Fibroblast of lung (primary cell): ENCODE measurements around the gene GDI2. TPM values are rescaled to one million over a fixed set of nuclear protein-coding genes. Genes with fewer than 3 reads are reported as not detected.

ENCODE experiments used
- DNase-seq, 2 donors: peaks; one replicate each; pipeline versions ENCODE4 v3.0.0 to v3.0.0-alpha.2; 2010; ENCODE audit warnings: low read depth in 2 of 2
- H2AFZ ChIP-seq: 2 replicates; pipeline ENCODE4 v1.5.1; 2012; ENCODE audit warnings: low read length, control low read depth, inconsistent platforms
- H3K27ac ChIP-seq: 2 replicates; pipeline ENCODE4 v1.5.1; 2011; ENCODE audit warnings: low read length, control low read depth; ENCODE audit not compliant: insufficient read depth
- H3K27me3 ChIP-seq: 2 replicates; pipeline ENCODE4 v1.5.1; 2011; ENCODE audit warnings: mild to moderate bottlenecking, low read length; ENCODE audit not compliant: control insufficient read depth, insufficient read depth
- H3K36me3 ChIP-seq: 2 replicates; pipeline ENCODE4 v1.5.1; 2011; ENCODE audit warnings: low read length; ENCODE audit not compliant: control insufficient read depth, insufficient read depth
- H3K4me1 ChIP-seq: 2 replicates; pipeline ENCODE4 v1.5.1; 2011; ENCODE audit warnings: low read length; ENCODE audit not compliant: control insufficient read depth, insufficient read depth; ENCODE audit errors: extremely low read depth
- H3K4me2 ChIP-seq: 2 replicates; pipeline ENCODE4 v1.5.1; 2011; ENCODE audit warnings: low read length, control low read depth; ENCODE audit not compliant: insufficient read depth; ENCODE audit errors: extremely low read depth
- H3K4me3 ChIP-seq, 4 experiments: fragments of 200-600 bp in 1 of 4; sonication (generic) in 1 of 4; replicated peaks in 1 of 4; 2 replicates each; pipeline ENCODE4 v1.5.1; 2011 to 2016; ENCODE audit warnings: low read length in 4 of 4, low read depth in 3 of 4, mild to moderate bottlenecking in 3 of 4, control low read depth in 2 of 4, inconsistent platforms in 1 of 4, mixed read lengths in 1 of 4; ENCODE audit not compliant: insufficient read depth in 1 of 4; ENCODE audit errors: control extremely low read depth in 1 of 4
- H3K79me2 ChIP-seq: 2 replicates; pipeline ENCODE4 v1.5.1; 2012; ENCODE audit warnings: mild to moderate bottlenecking, low read length, inconsistent platforms; ENCODE audit not compliant: control insufficient read depth, insufficient read depth
- H3K9ac ChIP-seq: 2 replicates; pipeline ENCODE4 v1.5.1; 2011; ENCODE audit warnings: mild to moderate bottlenecking, low read length, control low read depth; ENCODE audit not compliant: insufficient read depth
- H3K9me3 ChIP-seq: 2 replicates; pipeline ENCODE4 v1.5.1; 2012; ENCODE audit warnings: low read depth, low read length; ENCODE audit not compliant: control insufficient read depth, insufficient read depth
- H4K20me1 ChIP-seq: 2 replicates; pipeline ENCODE4 v1.5.1; 2011; ENCODE audit warnings: low read length; ENCODE audit not compliant: control insufficient read depth, insufficient read depth; ENCODE audit errors: extremely low read depth
- EZH2 ChIP-seq: IDR thresholded peaks from 2 replicates; pipeline ENCODE4 v1.5.1; 2012; ENCODE audit warnings: low read length, control low read depth, mild to moderate bottlenecking; ENCODE audit errors: missing control alignments
- polyA plus RNA-seq, 2 donors: library from polyadenylated mRNA; depleted of rRNA in 1 of 2; stranded (reverse) in 1 of 2; unstranded in 1 of 2; fragments of >200 nt; gene quantifications; 2 replicates each; pipeline ENCODE4 v1.2.1, GENCODE V29; 2011 to 2012; ENCODE audit warnings: missing spikeins in 1 of 2
- total RNA-seq: library from RNA; depleted of rRNA; stranded (reverse); fragments of >200 nt; gene quantifications from 2 replicates; pipeline ENCODE4 v1.2.1, GENCODE V29; 2014
- TF ChIP-seq, protein P1 (sequence below), 2 donors: IDR thresholded peaks in 1 of 2; conservative IDR thresholded peaks in 1 of 2; 1 replicate in 1 of 2; 2 replicates in 1 of 2; pipeline ENCODE4 v1.5.1; 2011 to 2012; ENCODE audit warnings: low read length in 2 of 2, control low read depth in 1 of 2, inconsistent platforms in 1 of 2, low read depth in 1 of 2, mild to moderate bottlenecking in 1 of 2

The GDI2 gene
- total and polyA plus RNA-seq, 2 donors (not counting 1 experiment from before 2014, with no cell fraction given): 287 to 483 TPM

DNA sequence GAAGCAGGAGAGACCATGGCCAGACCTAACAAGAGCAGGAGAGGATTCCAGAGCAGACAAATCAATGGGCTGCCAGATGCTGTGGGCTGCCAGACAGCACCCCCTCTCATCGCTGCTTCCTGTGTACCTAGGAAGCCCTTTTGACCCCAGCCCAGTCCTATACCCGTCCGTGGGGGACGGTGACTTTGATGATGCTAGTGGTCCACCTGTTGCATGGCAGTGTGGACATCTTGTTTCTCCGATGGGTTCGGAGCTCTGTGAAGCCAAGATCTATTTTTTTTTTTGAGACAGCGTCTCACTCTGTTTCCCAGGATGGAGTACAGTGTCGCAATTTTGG is 18.2 kb upstream of the GDI2 start:
- no peak overlapping the region for H3K9ac ChIP-seq
- no peak overlapping the region for H3K4me3 ChIP-seq
- no peaks in the 10 kb centered on the region for H3K9me3 ChIP-seq
- H4K20me1 ChIP-seq: no peaks in the 10 kb centered on the region
- H3K4me2 ChIP-seq: no peak overlapping the region
- no peak overlapping the region for H3K27ac ChIP-seq
- TF ChIP-seq, protein P1, sequence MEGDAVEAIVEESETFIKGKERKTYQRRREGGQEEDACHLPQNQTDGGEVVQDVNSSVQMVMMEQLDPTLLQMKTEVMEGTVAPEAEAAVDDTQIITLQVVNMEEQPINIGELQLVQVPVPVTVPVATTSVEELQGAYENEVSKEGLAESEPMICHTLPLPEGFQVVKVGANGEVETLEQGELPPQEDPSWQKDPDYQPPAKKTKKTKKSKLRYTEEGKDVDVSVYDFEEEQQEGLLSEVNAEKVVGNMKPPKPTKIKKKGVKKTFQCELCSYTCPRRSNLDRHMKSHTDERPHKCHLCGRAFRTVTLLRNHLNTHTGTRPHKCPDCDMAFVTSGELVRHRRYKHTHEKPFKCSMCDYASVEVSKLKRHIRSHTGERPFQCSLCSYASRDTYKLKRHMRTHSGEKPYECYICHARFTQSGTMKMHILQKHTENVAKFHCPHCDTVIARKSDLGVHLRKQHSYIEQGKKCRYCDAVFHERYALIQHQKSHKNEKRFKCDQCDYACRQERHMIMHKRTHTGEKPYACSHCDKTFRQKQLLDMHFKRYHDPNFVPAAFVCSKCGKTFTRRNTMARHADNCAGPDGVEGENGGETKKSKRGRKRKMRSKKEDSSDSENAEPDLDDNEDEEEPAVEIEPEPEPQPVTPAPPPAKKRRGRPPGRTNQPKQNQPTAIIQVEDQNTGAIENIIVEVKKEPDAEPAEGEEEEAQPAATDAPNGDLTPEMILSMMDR (conservative IDR thresholded peaks at IDR 0.05 in 1 of 2, IDR thresholded peaks at IDR 0.05 in 1 of 2; ENCODE audit: low read depth in 1 of 2, low read length in 2 of 2): no peak
- no peak for TF ChIP-seq EZH2
- H3K79me2 ChIP-seq: no peaks in the 10 kb centered on the region
- no peaks in the 10 kb centered on the region for H3K36me3 ChIP-seq
- H2AFZ ChIP-seq: no peak overlapping the region
- no peak for DNase-seq
- no peaks in the 10 kb centered on the region for H3K27me3 ChIP-seq
- H3K4me1 ChIP-seq: no peaks in the 10 kb centered on the region

DNA sequence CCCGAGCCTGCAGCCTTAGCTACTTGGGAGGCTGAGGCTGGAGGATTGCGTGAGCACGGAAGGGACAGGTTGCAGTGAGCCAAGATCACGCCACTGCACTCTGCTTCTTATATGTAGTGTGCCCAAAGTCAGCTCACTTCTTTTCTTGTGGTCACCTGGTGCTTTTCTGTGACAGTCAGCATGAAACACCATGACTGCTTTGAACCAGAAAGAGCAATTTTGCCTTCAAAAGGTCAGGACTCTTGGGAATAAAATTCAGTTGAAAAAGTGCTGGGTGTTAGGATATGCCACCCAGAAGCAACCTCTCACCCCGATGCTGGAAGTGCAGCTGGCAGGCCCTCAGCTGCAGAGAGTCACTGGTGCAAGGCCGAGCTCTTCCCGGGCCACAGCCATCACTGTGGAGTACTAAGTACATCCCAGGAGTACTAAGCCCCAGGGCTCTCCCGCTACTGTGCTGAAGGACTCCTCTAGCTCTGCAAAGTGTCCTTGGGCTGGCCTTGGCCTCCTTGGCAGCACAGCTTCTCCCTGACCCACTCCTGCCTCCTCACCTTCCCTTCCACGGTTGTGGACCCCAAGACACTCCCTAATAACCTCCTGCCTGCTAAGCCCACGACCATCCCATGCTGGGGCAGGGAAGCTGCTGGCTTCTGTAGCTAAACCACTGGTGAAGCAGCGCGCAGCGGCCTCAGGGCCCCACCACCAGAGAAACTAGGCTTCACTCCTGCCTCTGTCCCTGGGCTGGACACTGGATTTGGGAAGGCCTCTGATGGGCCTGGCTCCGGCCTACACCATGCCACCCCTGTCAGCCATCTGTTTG is 17.6 kb upstream of the GDI2 start:
- Histone ChIP-seq H3K36me3 (no peaks in the 10 kb centered on the region), H3K27ac (no peak overlapping the region), H3K79me2 (no peaks in the 10 kb centered on the region), H3K27me3 (no peaks in the 10 kb centered on the region), H3K4me3 (no peak overlapping the region), H3K4me1 (no peaks in the 10 kb centered on the region), H3K9ac (no peak overlapping the region), H3K9me3 (no peaks in the 10 kb centered on the region), H4K20me1 (no peaks in the 10 kb centered on the region), H2AFZ (no peak overlapping the region), H3K4me2 (no peak overlapping the region)
- no peak for TF ChIP-seq EZH2
- TF ChIP-seq, protein P1 (conservative IDR thresholded peaks at IDR 0.05 in 1 of 2, IDR thresholded peaks at IDR 0.05 in 1 of 2; ENCODE audit: low read depth in 1 of 2, low read length in 2 of 2): no peak
- DNase-seq: no peak

DNA sequence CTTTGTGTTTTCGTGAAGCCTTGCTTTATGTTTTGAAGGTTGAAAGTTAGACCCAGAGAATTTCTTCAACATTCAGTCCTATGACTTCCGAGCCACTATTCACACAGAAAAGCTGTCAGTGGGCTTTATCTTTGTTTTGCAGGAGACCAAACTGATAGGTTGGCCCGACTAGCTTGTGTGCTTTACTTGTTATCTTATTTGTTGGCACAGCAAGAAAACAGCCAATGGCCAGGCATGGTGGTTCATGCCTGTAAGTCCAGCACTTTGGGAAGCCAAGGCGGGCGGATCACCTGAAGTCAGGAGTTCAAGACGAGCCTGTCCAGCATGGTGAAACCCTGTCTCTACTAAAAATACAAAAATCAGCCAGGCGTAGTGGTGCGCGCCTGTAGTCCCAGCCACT is 16.0 kb upstream of the GDI2 start:
- Histone ChIP-seq H3K9ac (no peak overlapping the region), H4K20me1 (no peaks in the 10 kb centered on the region), H3K4me1 (no peaks in the 10 kb centered on the region), H3K27me3 (no peaks in the 10 kb centered on the region), H2AFZ (no peak overlapping the region), H3K36me3 (no peaks in the 10 kb centered on the region), H3K4me3 (no peak overlapping the region), H3K27ac (no peak overlapping the region), H3K79me2 (no peaks in the 10 kb centered on the region), H3K4me2 (no peak overlapping the region), H3K9me3 (no peaks in the 10 kb centered on the region)
- DNase-seq: no peak
- no peak for TF ChIP-seq EZH2
- TF ChIP-seq, protein P1 (conservative IDR thresholded peaks at IDR 0.05 in 1 of 2, IDR thresholded peaks at IDR 0.05 in 1 of 2; ENCODE audit: low read depth in 1 of 2, low read length in 2 of 2): no peak
